Neural progenitor cell (in vitro differentiated cells): ENCODE results near the gene KATNBL1. TPM values are rescaled to one million over a fixed set of nuclear protein-coding genes. Genes with fewer than 3 reads are reported as not detected.

Experiments
- DNase-seq: peaks from one replicate; pipeline ENCODE4 v3.0.0-alpha.2; 2016; ENCODE audit warnings: low spot score
- H2AFZ ChIP-seq: fragments of 200-600 bp; sonication (generic); replicated peaks from 2 replicates; pipeline ENCODE4 v1.6.1; 2016; ENCODE audit warnings: antibody characterized with exemption
- H3F3A ChIP-seq: fragments of 200-600 bp; sonication (generic); 2 replicates; pipeline ENCODE4 v1.6.1; 2016; ENCODE audit warnings: antibody characterized with exemption, low read depth
- H3K27ac ChIP-seq: fragments of 200-600 bp; sonication (generic); 2 replicates; pipeline ENCODE4 v1.5.1; 2016; ENCODE audit warnings: mild to moderate bottlenecking
- H3K27me3 ChIP-seq: fragments of 200-600 bp; sonication (generic); 2 replicates; pipeline ENCODE4 v1.6.1; 2016; ENCODE audit warnings: mild to moderate bottlenecking, moderate library complexity
- H3K36me3 ChIP-seq: fragments of 200-600 bp; sonication (generic); 2 replicates; pipeline ENCODE4 v1.5.1; 2016
- H3K4me1 ChIP-seq: fragments of 200-600 bp; sonication (generic); 2 replicates; pipeline ENCODE4 v1.6.1; 2016; ENCODE audit warnings: mixed run types
- H3K4me2 ChIP-seq: fragments of 200-600 bp; sonication (generic); 2 replicates; pipeline ENCODE4 v1.6.1; 2016
- H3K4me3 ChIP-seq: fragments of 200-600 bp; sonication (generic); 2 replicates; pipeline ENCODE4 v1.5.1; 2016
- H3K79me2 ChIP-seq: fragments of 200-600 bp; sonication (generic); 2 replicates; pipeline ENCODE4 v1.6.1; 2016; ENCODE audit warnings: low read depth
- H3K9ac ChIP-seq: fragments of 200-600 bp; sonication (generic); 2 replicates; pipeline ENCODE4 v1.6.1; 2016
- H3K9me3 ChIP-seq: fragments of 200-600 bp; sonication (generic); 2 replicates; pipeline ENCODE4 v1.5.1; 2016; ENCODE audit warnings: low read depth
- H4K20me1 ChIP-seq: fragments of 200-600 bp; sonication (generic); 2 replicates; pipeline ENCODE4 v1.6.1; 2016; ENCODE audit warnings: low read depth
- H3K27ac Mint-ChIP-seq: 3 replicates; pipeline ENCODE4 v1.8.0; 2021; ENCODE audit warnings: mixed read lengths
- H3K27me3 Mint-ChIP-seq: 2 replicates; pipeline ENCODE4 v1.8.0; 2022; ENCODE audit warnings: low read depth, mild to moderate bottlenecking, inconsistent platforms, moderate library complexity, mixed read lengths; ENCODE audit not compliant: insufficient read depth
- H3K36me3 Mint-ChIP-seq: 3 replicates; pipeline ENCODE4 v1.8.0; 2021; ENCODE audit warnings: mixed read lengths
- H3K4me1 Mint-ChIP-seq: 3 replicates; pipeline ENCODE4 v1.8.0; 2021; ENCODE audit warnings: mixed read lengths
- H3K4me3 Mint-ChIP-seq: 3 replicates; pipeline ENCODE4 v1.8.0; 2021; ENCODE audit warnings: mild to moderate bottlenecking, moderate library complexity, mixed read lengths
- H3K9me3 Mint-ChIP-seq: 3 replicates; pipeline ENCODE4 v1.8.0; 2020; ENCODE audit warnings: mixed read lengths
- CTCF ChIP-seq: fragments of 200-600 bp; sonication (generic); IDR thresholded peaks from 2 replicates; pipeline ENCODE4 v1.5.1; 2017; ENCODE audit warnings: antibody characterized with exemption, mild to moderate bottlenecking
- EZH2 ChIP-seq: fragments of 200-600 bp; sonication (generic); IDR thresholded peaks from 2 replicates; pipeline ENCODE4 v1.6.1; 2017; ENCODE audit warnings: antibody characterized with exemption, mild to moderate bottlenecking, moderate library complexity
- EZH2phosphoT487 ChIP-seq: fragments of 200-600 bp; sonication (generic); IDR thresholded peaks from 2 replicates; pipeline ENCODE4 v1.6.1; 2017; ENCODE audit warnings: antibody characterized with exemption
- total RNA-seq: library from RNA; depleted of rRNA; stranded (reverse); fragments of >200 nt; gene quantifications from 2 replicates; pipeline ENCODE4 v1.2.3, GENCODE V29; 2015; ENCODE audit warnings: low replicate concordance

Gene KATNBL1
- total RNA-seq, 1 donor from 2014 or later = 178 TPM

GRCh38 chr15:34155859-34156258, 54.0 kb downstream of the KATNBL1 start:
- H3F3A ChIP-seq = peaks cover 2% of the 10 kb centered on the region
- peaks cover 57% of the 10 kb centered on the region for H3K36me3 Mint-ChIP-seq
- no peak overlapping the region for H3K4me3 ChIP-seq
- peaks cover 5% of the 10 kb centered on the region for H3K27me3 Mint-ChIP-seq
- no peaks in the 10 kb centered on the region for H3K27me3 ChIP-seq
- no peaks in the 10 kb centered on the region for H3K79me2 ChIP-seq
- H3K36me3 ChIP-seq = peaks cover 7% of the 10 kb centered on the region
- H3K9me3 Mint-ChIP-seq = peaks cover 14% of the 10 kb centered on the region
- H3K4me1 ChIP-seq = peaks cover 9% of the 10 kb centered on the region
- H3K27ac ChIP-seq = no peak overlapping the region
- no peak for DNase-seq
- H3K9ac ChIP-seq = no peak overlapping the region
- H2AFZ ChIP-seq = no peak overlapping the region
- H3K9me3 ChIP-seq = no peaks in the 10 kb centered on the region
- no peaks in the 10 kb centered on the region for H3K4me1 Mint-ChIP-seq
- H3K4me3 Mint-ChIP-seq = no peak overlapping the region
- no peaks in the 10 kb centered on the region for H4K20me1 ChIP-seq
- no peak overlapping the region for H3K27ac Mint-ChIP-seq
- TF ChIP-seq CTCF (no peak), EZH2 (no peak), EZH2phosphoT487 (no peak)
- no peak overlapping the region for H3K4me2 ChIP-seq

- H3K36me3 ChIP-seq = peaks cover 8% of the 10 kb centered on the region
- H3K4me1 Mint-ChIP-seq = no peaks in the 10 kb centered on the region
- H3K4me3 Mint-ChIP-seq = no peak overlapping the region
These were observed 55.1 kb downstream of the KATNBL1 start for GRCh38 chr15:34154725-34155204.

GRCh38 chr15:34147371-34148140, 62.3 kb downstream of the KATNBL1 start:
- Mint-ChIP-seq H3K4me3 (no peak overlapping the region), H3K9me3 (no peaks in the 10 kb centered on the region), H3K36me3 (peaks cover 25% of the 10 kb centered on the region), H3K27me3 (no peaks in the 10 kb centered on the region), H3K4me1 (no peaks in the 10 kb centered on the region), H3K27ac (no peak overlapping the region)
- H3K4me1 ChIP-seq = no peaks in the 10 kb centered on the region
- no peaks in the 10 kb centered on the region for H4K20me1 ChIP-seq
- H3K27ac ChIP-seq = no peak overlapping the region
- no peaks in the 10 kb centered on the region for H3F3A ChIP-seq
- H3K4me2 ChIP-seq = no peak overlapping the region
- no peaks in the 10 kb centered on the region for H3K79me2 ChIP-seq
- H3K4me3 ChIP-seq = no peak overlapping the region
- no peak overlapping the region for H2AFZ ChIP-seq
- no peak overlapping the region for H3K9ac ChIP-seq
- no peaks in the 10 kb centered on the region for H3K9me3 ChIP-seq
- H3K27me3 ChIP-seq = no peaks in the 10 kb centered on the region
- TF ChIP-seq EZH2phosphoT487 (no peak), CTCF (no peak), EZH2 (no peak)
- DNase-seq = no peak
- peaks cover 22% of the 10 kb centered on the region for H3K36me3 ChIP-seq

More at GRCh38 chr15:34154725-34155204, 55.1 kb downstream of the KATNBL1 start:
- H3K4me1 ChIP-seq = no peaks in the 10 kb centered on the region
- H3F3A ChIP-seq = no peaks in the 10 kb centered on the region
- Mint-ChIP-seq H3K9me3 (peaks cover 11% of the 10 kb centered on the region), H3K27me3 (peaks cover 5% of the 10 kb centered on the region), H3K27ac (no peak overlapping the region), H3K36me3 (peaks cover 60% of the 10 kb centered on the region)
- no peak overlapping the region for H3K4me2 ChIP-seq
- DNase-seq = no peak
- H3K9me3 ChIP-seq = no peaks in the 10 kb centered on the region
- TF ChIP-seq CTCF (no peak), EZH2phosphoT487 (no peak), EZH2 (no peak)
- H2AFZ ChIP-seq = no peak overlapping the region
- H3K79me2 ChIP-seq = no peaks in the 10 kb centered on the region
- no peak overlapping the region for H3K9ac ChIP-seq
- no peak overlapping the region for H3K27ac ChIP-seq
- no peak overlapping the region for H3K4me3 ChIP-seq
- no peaks in the 10 kb centered on the region for H4K20me1 ChIP-seq
- no peaks in the 10 kb centered on the region for H3K27me3 ChIP-seq
